GDM1 (cell line): Measurements from ENCODE around the gene CD300LD.
"Not testable (repeated sequence)": the region's sequence is repeated elsewhere in the genome, so short reads cannot be mapped to it uniquely, and the experiment has no call there.

ENCODE experiments used
- DNase-seq: peaks from one replicate; lab custom pipeline; 2025; lab: John Stamatoyannopoulos, UW

Gene CD300LD

GRCh38 chr17:74592087-74592990 is at the start of gene CD300LD:
Gene CD300LD, minus strand, starts transcription at chr17:74592283. Its CDS starts 81 bp downstream, at chr17:74592202.
- no peak for DNase-seq

GRCh38 chr17:74641224-74641957 is 49.3 kb upstream of the CD300LD start:
- no peak for DNase-seq

- peak; percentile 17 for DNase-seq
Observed at GRCh38 chr17:74639704-74640151, 47.6 kb upstream of the CD300LD start.

GRCh38 chr17:74637926-74638325 is 45.8 kb upstream of the CD300LD start:
- DNase-seq = no peak

GRCh38 chr17:74637265-74637664 is 45.2 kb upstream of the CD300LD start:
- DNase-seq = no peak

GRCh38 chr17:74636541-74637085 is 44.5 kb upstream of the CD300LD start:
- not testable (repeated sequence) for DNase-seq

GRCh38 chr17:74635418-74635817 is 43.3 kb upstream of the CD300LD start:
- DNase-seq = no peak

GRCh38 chr17:74633326-74633725 is 41.2 kb upstream of the CD300LD start:
- DNase-seq = no peak

- DNase-seq = no peak
Observed at GRCh38 chr17:74632617-74633016, 40.5 kb upstream of the CD300LD start.

GRCh38 chr17:74631468-74632450 is 39.7 kb upstream of the CD300LD start:
- peak; percentile 53 for DNase-seq

- not testable (repeated sequence) for DNase-seq
Observed at GRCh38 chr17:74630251-74630650, 38.2 kb upstream of the CD300LD start.

GRCh38 chr17:74625661-74626060 is 33.6 kb upstream of the CD300LD start:
- no peak for DNase-seq

GRCh38 chr17:74624131-74624530 is 32.0 kb upstream of the CD300LD start:
- DNase-seq = no peak

- no peak for DNase-seq
Observed at GRCh38 chr17:74623693-74624093, 31.6 kb upstream of the CD300LD start, which contains the start of gene CD300E. Gene CD300E, minus strand, starts transcription at chr17:74623738. Its CDS starts 117 bp downstream, at chr17:74623621.

GRCh38 chr17:74619077-74619673 is 27.1 kb upstream of the CD300LD start:
- no peak for DNase-seq

GRCh38 chr17:74618451-74618850 is 26.4 kb upstream of the CD300LD start:
- DNase-seq = no peak

GRCh38 chr17:74616696-74617095 is 24.6 kb upstream of the CD300LD start:
- no peak for DNase-seq

- DNase-seq = no peak
Observed at GRCh38 chr17:74612046-74612445, 20.0 kb upstream of the CD300LD start.

- no peak for DNase-seq
Observed at GRCh38 chr17:74610108-74610507, 18.0 kb upstream of the CD300LD start.

- no peak for DNase-seq
Observed at GRCh38 chr17:74608511-74608910, 16.4 kb upstream of the CD300LD start.

- no peak for DNase-seq
Observed at GRCh38 chr17:74607221-74607620, 15.1 kb upstream of the CD300LD start.
